GM12878 (cell line): ENCODE measurements around the gene RGS6. TPM values are rescaled to one million over a fixed set of nuclear protein-coding genes. Genes with fewer than 3 reads are reported as not detected.

ENCODE experiments used
- RAD21 ChIP-seq: IDR thresholded peaks from 2 replicates; pipeline ENCODE4 v1.6.1; 2011; ENCODE audit warnings: mild to moderate bottlenecking, low read depth, low read length, moderate library complexity; ENCODE audit not compliant: insufficient read depth
- RELA ChIP-seq: fragments of 450-650 bp; IDR thresholded peaks from 2 replicates; pipeline ENCODE4 v1.8.0; 2014; ENCODE audit warnings: borderline replicate concordance; ENCODE audit not compliant: partially characterized antibody
- STAT3 ChIP-seq: IDR thresholded peaks from 2 replicates; pipeline ENCODE4 v1.6.1; 2011; ENCODE audit warnings: low read depth, low read length, improper control_type of control experiment
- TAF1 ChIP-seq: IDR thresholded peaks from 2 replicates; pipeline ENCODE4 v1.6.1; 2011; ENCODE audit warnings: mild to moderate bottlenecking, low read depth, low read length, borderline replicate concordance
- ZNF384 ChIP-seq: IDR thresholded peaks from 2 replicates; pipeline ENCODE4 v1.6.1; 2012; ENCODE audit warnings: low read depth, mild to moderate bottlenecking, low read length, improper control_type of control experiment, borderline replicate concordance
- ZZZ3 ChIP-seq: IDR thresholded peaks from 2 replicates; pipeline ENCODE4 v1.6.1; 2011; ENCODE audit warnings: low read depth; ENCODE audit not compliant: control insufficient read depth, insufficient read length
- polyA plus RNA-seq, 11 experiments: library from polyadenylated mRNA; depleted of rRNA in 4 of 11; unstranded in 6 of 11; stranded (reverse) in 5 of 11; fragments of >200 nt; fragmentation: Nextera tagmentation in 4 of 11; fragmentation: Illumina TruSeq in 1 of 11; extraction: Ambion mirVana in 4 of 11; extraction: Trizol in 1 of 11; gene quantifications; 1 replicate in 1 of 11; 2 replicates in 10 of 11; pipeline versions ENCODE4 v1.2.1 to v1.2.3, GENCODE V29; 2011 to 2016; ENCODE audit warnings: inconsistent platforms in 2 of 11, missing spikeins in 2 of 11, low read depth in 1 of 11
- total RNA-seq, 4 experiments: library from RNA; depleted of rRNA in 3 of 4; stranded (reverse); fragments of >200 nt in 3 of 4; fragmentation: Illumina TruSeq in 1 of 4; extraction: Trizol in 1 of 4; gene quantifications; 2 replicates each; pipeline versions ENCODE4 v1.2.1 to v1.2.3, GENCODE V29; 2013 to 2021
- TF ChIP-seq, protein P1 (sequence below), 3 experiments: IDR thresholded peaks in 2 of 3; conservative IDR thresholded peaks in 1 of 3; 2 replicates each; pipeline ENCODE4 v1.5.1; 2011; ENCODE audit warnings: low read depth in 3 of 3, low read length in 3 of 3, mild to moderate bottlenecking in 3 of 3, control low read depth in 2 of 3, moderate library complexity in 2 of 3, inconsistent platforms in 1 of 3, mixed read lengths in 1 of 3; ENCODE audit not compliant: control insufficient read depth in 2 of 3, insufficient read depth in 1 of 3; ENCODE audit errors: extremely low read depth in 1 of 3
- TF ChIP-seq, protein P2 (sequence below): fragments of 450-650 bp; IDR thresholded peaks from 2 replicates; pipeline ENCODE4 v1.6.1; 2017; ENCODE audit warnings: mild to moderate bottlenecking, low read depth, inconsistent platforms; ENCODE audit not compliant: poor library complexity, severe bottlenecking

The RGS6 gene
- total and polyA plus RNA-seq, 10 of the 15 experiments (the other 5 are each of a cell fraction or from before 2014, with no cell fraction given), result 3.9 to 18.1 (median 12.4) TPM

DNA sequence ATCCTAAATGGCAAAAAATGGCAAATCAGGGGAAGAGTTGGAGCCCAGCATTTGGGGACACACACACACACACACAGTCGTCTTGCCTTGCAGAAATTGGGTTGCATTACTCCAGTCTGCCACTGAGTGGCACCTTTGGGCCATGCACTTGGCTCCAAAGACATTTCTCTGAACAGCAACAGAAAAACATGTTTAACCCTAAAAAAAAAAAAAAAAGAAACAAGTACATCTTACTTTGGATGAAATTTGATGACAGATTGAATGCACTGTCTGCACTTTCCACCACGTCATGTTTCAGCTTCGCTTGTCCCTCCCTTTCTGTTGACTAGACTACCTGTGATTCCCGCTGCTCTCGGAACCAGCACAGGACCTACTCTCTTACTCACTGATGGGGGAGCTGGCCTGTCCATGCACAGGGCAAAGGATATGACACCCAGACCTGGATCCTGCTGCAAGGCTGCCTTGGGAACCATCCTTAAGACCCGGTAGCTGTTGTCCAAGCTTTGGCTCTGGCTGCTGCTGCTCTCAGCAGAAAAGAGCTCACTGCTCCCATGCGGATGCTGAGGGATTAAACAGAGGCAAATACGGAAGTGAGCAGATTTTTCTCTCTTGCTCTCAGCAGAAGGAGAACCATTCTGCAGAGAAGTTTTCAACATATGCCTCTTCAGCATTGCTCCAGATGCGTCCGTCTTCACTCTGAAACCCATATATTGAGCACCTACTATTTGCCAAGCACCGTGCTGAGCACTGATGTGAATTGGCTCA lies 584.9 kb downstream of the RGS6 start (continued):
- TF ChIP-seq, protein P1, sequence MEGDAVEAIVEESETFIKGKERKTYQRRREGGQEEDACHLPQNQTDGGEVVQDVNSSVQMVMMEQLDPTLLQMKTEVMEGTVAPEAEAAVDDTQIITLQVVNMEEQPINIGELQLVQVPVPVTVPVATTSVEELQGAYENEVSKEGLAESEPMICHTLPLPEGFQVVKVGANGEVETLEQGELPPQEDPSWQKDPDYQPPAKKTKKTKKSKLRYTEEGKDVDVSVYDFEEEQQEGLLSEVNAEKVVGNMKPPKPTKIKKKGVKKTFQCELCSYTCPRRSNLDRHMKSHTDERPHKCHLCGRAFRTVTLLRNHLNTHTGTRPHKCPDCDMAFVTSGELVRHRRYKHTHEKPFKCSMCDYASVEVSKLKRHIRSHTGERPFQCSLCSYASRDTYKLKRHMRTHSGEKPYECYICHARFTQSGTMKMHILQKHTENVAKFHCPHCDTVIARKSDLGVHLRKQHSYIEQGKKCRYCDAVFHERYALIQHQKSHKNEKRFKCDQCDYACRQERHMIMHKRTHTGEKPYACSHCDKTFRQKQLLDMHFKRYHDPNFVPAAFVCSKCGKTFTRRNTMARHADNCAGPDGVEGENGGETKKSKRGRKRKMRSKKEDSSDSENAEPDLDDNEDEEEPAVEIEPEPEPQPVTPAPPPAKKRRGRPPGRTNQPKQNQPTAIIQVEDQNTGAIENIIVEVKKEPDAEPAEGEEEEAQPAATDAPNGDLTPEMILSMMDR (IDR thresholded peaks at IDR 0.05 in 2 of 3, conservative IDR thresholded peaks at IDR 0.05 in 1 of 3; ENCODE audit: control insufficient read depth in 2 of 3, extremely low read depth in 1 of 3, insufficient read depth in 1 of 3, low read depth in 3 of 3, low read length in 3 of 3), result peak; percentile 86 to 95 (median 93)
- TF ChIP-seq RAD21 (peak; percentile 97), STAT3 (no peak; the same call in 1 of the 2 replicates), ZNF384 (peak; percentile 94), TAF1 (no peak), RELA (peak; percentile 62), ZZZ3 (no peak)
- TF ChIP-seq, protein P2, sequence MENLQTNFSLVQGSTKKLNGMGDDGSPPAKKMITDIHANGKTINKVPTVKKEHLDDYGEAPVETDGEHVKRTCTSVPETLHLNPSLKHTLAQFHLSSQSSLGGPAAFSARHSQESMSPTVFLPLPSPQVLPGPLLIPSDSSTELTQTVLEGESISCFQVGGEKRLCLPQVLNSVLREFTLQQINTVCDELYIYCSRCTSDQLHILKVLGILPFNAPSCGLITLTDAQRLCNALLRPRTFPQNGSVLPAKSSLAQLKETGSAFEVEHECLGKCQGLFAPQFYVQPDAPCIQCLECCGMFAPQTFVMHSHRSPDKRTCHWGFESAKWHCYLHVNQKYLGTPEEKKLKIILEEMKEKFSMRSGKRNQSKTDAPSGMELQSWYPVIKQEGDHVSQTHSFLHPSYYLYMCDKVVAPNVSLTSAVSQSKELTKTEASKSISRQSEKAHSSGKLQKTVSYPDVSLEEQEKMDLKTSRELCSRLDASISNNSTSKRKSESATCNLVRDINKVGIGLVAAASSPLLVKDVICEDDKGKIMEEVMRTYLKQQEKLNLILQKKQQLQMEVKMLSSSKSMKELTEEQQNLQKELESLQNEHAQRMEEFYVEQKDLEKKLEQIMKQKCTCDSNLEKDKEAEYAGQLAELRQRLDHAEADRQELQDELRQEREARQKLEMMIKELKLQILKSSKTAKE, result peak; percentile 20
